IPS-20b (cell line): Measurements from ENCODE around the gene CDH4.

ENCODE experiments used
- H3K27ac ChIP-seq: one replicate; pipeline ENCODE4 v1.5.1; 2013; ENCODE audit warnings: low read length
- H3K27me3 ChIP-seq: 2 replicates; pipeline ENCODE4 v1.6.1; 2013; ENCODE audit warnings: mild to moderate bottlenecking, low read length, inconsistent platforms; ENCODE audit not compliant: insufficient read depth
- H3K36me3 ChIP-seq: 2 replicates; pipeline ENCODE4 v1.6.1; 2013; ENCODE audit warnings: low read depth, mild to moderate bottlenecking, inconsistent platforms, low read length, moderate library complexity; ENCODE audit not compliant: insufficient read depth
- H3K4me1 ChIP-seq: 2 replicates; pipeline ENCODE4 v1.6.1; 2013; ENCODE audit warnings: mild to moderate bottlenecking, control low read depth, inconsistent platforms, low read length, moderate library complexity; ENCODE audit not compliant: insufficient read depth
- H3K4me3 ChIP-seq: 2 replicates; pipeline ENCODE4 v1.5.1; 2013; ENCODE audit warnings: mild to moderate bottlenecking, low read length, inconsistent platforms
- H3K9ac ChIP-seq: 2 replicates; pipeline ENCODE4 v1.6.1; 2013; ENCODE audit warnings: low read depth, mild to moderate bottlenecking, inconsistent platforms, low read length, moderate library complexity
- H3K9me3 ChIP-seq: 2 replicates; pipeline ENCODE4 v1.6.1; 2013; ENCODE audit warnings: mild to moderate bottlenecking, low read depth, low read length, inconsistent platforms; ENCODE audit not compliant: insufficient read depth

The CDH4 gene

GRCh38 chr20:61691978-61692377 is 439.9 kb downstream of the CDH4 start:
- Histone ChIP-seq H3K9ac (no peak overlapping the region), H3K4me1 (no peaks in the 10 kb centered on the region), H3K4me3 (no peak overlapping the region), H3K27me3 (peaks cover 33% of the 10 kb centered on the region), H3K9me3 (no peaks in the 10 kb centered on the region), H3K27ac (no peak overlapping the region), H3K36me3 (no peaks in the 10 kb centered on the region)

GRCh38 chr20:61692479-61692878 is 440.4 kb downstream of the CDH4 start:
- H3K27me3 ChIP-seq = peaks cover 33% of the 10 kb centered on the region

GRCh38 chr20:61693055-61693600 is 441.1 kb downstream of the CDH4 start:
- no peaks in the 10 kb centered on the region for H3K36me3 ChIP-seq
- H3K27me3 ChIP-seq = peaks cover 33% of the 10 kb centered on the region
- H3K4me3 ChIP-seq = no peak overlapping the region
- no peak overlapping the region for H3K27ac ChIP-seq
- no peaks in the 10 kb centered on the region for H3K9me3 ChIP-seq
- no peak overlapping the region for H3K9ac ChIP-seq
- H3K4me1 ChIP-seq = no peaks in the 10 kb centered on the region

More at GRCh38 chr20:61692479-61692878, 440.4 kb downstream of the CDH4 start:
- no peak overlapping the region for H3K27ac ChIP-seq
- no peaks in the 10 kb centered on the region for H3K9me3 ChIP-seq
- H3K9ac ChIP-seq = no peak overlapping the region
- no peak overlapping the region for H3K4me3 ChIP-seq
- H3K4me1 ChIP-seq = no peaks in the 10 kb centered on the region
- no peaks in the 10 kb centered on the region for H3K36me3 ChIP-seq

- Histone ChIP-seq H3K36me3 (no peaks in the 10 kb centered on the region), H3K9ac (no peak overlapping the region), H3K4me3 (no peak overlapping the region), H3K4me1 (no peaks in the 10 kb centered on the region), H3K27ac (no peak overlapping the region), H3K27me3 (peaks cover 33% of the 10 kb centered on the region), H3K9me3 (no peaks in the 10 kb centered on the region)
Measured at GRCh38 chr20:61694682-61695081, 442.6 kb downstream of the CDH4 start.

GRCh38 chr20:61695741-61696140 is 443.7 kb downstream of the CDH4 start:
- Histone ChIP-seq H3K27me3 (peaks cover 40% of the 10 kb centered on the region), H3K4me1 (no peaks in the 10 kb centered on the region), H3K4me3 (no peak overlapping the region), H3K9me3 (no peaks in the 10 kb centered on the region), H3K27ac (no peak overlapping the region), H3K9ac (no peak overlapping the region), H3K36me3 (no peaks in the 10 kb centered on the region)

- no peaks in the 10 kb centered on the region for H3K4me1 ChIP-seq
- H3K27me3 ChIP-seq = peaks cover 39% of the 10 kb centered on the region
- H3K36me3 ChIP-seq = no peaks in the 10 kb centered on the region
Measured at GRCh38 chr20:61696181-61696735, 444.2 kb downstream of the CDH4 start.

GRCh38 chr20:61697666-61698597 is 445.9 kb downstream of the CDH4 start:
- no peaks in the 10 kb centered on the region for H3K4me1 ChIP-seq
- no peak overlapping the region for H3K27ac ChIP-seq
- no peak overlapping the region for H3K9ac ChIP-seq
- no peaks in the 10 kb centered on the region for H3K9me3 ChIP-seq
- no peaks in the 10 kb centered on the region for H3K36me3 ChIP-seq
- no peak overlapping the region for H3K4me3 ChIP-seq
- H3K27me3 ChIP-seq = peaks cover 47% of the 10 kb centered on the region

More at GRCh38 chr20:61696181-61696735, 444.2 kb downstream of the CDH4 start:
- Histone ChIP-seq H3K4me3 (no peak overlapping the region), H3K9me3 (no peaks in the 10 kb centered on the region), H3K27ac (no peak overlapping the region), H3K9ac (no peak overlapping the region)

GRCh38 chr20:61698598-61699494 is 446.8 kb downstream of the CDH4 start:
- Histone ChIP-seq H3K36me3 (no peaks in the 10 kb centered on the region), H3K4me3 (no peak overlapping the region), H3K4me1 (no peaks in the 10 kb centered on the region), H3K27ac (no peak overlapping the region), H3K9ac (no peak overlapping the region), H3K27me3 (peaks cover 53% of the 10 kb centered on the region), H3K9me3 (no peaks in the 10 kb centered on the region)

- Histone ChIP-seq H3K4me1 (no peaks in the 10 kb centered on the region), H3K27ac (no peak overlapping the region), H3K4me3 (no peak overlapping the region), H3K36me3 (no peaks in the 10 kb centered on the region), H3K9ac (no peak overlapping the region), H3K9me3 (no peaks in the 10 kb centered on the region), H3K27me3 (peaks cover 45% of the 10 kb centered on the region)
Measured at GRCh38 chr20:61699495-61700374, 447.7 kb downstream of the CDH4 start.

- no peak overlapping the region for H3K27ac ChIP-seq
- peaks cover 40% of the 10 kb centered on the region for H3K27me3 ChIP-seq
- H3K9ac ChIP-seq = no peak overlapping the region
- no peaks in the 10 kb centered on the region for H3K36me3 ChIP-seq
- no peaks in the 10 kb centered on the region for H3K4me1 ChIP-seq
- H3K4me3 ChIP-seq = no peak overlapping the region
- no peaks in the 10 kb centered on the region for H3K9me3 ChIP-seq
Measured at GRCh38 chr20:61700595-61701140, 448.6 kb downstream of the CDH4 start.
